Astrocyte (in vitro differentiated cells and primary cell): ENCODE measurements around the gene SETD1B.

Experiments used
- EZH2 ChIP-seq: IDR thresholded peaks from 2 replicates; pipeline ENCODE4 v1.6.1; 2012; ENCODE audit warnings: mild to moderate bottlenecking, low read length, inconsistent platforms; ENCODE audit not compliant: insufficient read depth
- TF ChIP-seq, protein P1 (sequence below): IDR thresholded peaks from 2 replicates; pipeline ENCODE4 v1.5.1; 2011; ENCODE audit warnings: low read depth, mild to moderate bottlenecking, inconsistent platforms, low read length, moderate library complexity; ENCODE audit not compliant: insufficient read depth

DNA sequence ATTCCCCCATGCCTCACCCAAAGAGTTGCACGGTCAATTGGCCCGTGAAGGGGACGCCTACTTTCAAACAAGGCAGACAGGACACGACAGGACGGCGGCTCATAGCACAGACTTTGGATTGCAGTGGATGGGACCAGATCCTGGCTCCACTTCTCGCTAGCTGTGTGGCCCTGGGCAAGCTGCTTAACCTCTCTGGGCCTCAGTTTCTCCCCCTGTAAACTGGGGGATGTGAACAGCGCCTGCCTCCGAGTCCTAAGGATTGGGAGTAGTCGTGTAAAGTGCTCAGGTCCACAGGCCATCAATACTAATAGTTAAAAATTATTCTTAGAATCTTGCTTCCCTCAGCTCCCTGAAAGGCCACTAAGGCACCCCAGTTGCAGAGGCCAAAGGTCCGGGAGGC lies 23.4 kb upstream of the SETD1B start:
- TF ChIP-seq, protein P1, sequence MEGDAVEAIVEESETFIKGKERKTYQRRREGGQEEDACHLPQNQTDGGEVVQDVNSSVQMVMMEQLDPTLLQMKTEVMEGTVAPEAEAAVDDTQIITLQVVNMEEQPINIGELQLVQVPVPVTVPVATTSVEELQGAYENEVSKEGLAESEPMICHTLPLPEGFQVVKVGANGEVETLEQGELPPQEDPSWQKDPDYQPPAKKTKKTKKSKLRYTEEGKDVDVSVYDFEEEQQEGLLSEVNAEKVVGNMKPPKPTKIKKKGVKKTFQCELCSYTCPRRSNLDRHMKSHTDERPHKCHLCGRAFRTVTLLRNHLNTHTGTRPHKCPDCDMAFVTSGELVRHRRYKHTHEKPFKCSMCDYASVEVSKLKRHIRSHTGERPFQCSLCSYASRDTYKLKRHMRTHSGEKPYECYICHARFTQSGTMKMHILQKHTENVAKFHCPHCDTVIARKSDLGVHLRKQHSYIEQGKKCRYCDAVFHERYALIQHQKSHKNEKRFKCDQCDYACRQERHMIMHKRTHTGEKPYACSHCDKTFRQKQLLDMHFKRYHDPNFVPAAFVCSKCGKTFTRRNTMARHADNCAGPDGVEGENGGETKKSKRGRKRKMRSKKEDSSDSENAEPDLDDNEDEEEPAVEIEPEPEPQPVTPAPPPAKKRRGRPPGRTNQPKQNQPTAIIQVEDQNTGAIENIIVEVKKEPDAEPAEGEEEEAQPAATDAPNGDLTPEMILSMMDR: no peak
- TF ChIP-seq EZH2: no peak
